ENCODE data around the gene TMBIM6. TPM values are rescaled to one million over a fixed set of nuclear protein-coding genes. Genes with fewer than 3 reads are reported as not detected.

TMBIM6 gene
- total and polyA plus RNA-seq, 9 of the 15 experiments (the other 6 are each of a cell fraction or from before 2014, with no cell fraction given): 147 to 1,288 (median 352) TPM

DNA sequence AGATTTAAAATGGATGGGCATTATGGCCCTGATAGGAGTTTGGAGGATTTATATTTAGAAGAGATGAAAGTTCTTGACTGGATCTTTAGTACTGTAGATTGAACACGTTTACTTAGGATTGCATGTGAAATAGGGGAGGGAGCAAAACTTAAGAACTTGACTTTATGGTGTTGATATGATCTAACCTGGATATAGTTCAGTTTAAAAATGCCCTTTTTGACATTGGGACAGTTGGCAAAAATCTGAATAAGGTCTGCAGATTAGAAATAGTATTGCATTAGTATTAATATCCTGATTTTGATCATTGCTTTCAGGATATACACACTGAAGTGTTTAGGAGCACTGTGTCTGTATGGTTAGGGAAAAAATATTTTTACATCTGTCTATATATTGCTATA is 9.6 kb downstream of the TMBIM6 start (continued):
- TF ChIP-seq, protein P1, sequence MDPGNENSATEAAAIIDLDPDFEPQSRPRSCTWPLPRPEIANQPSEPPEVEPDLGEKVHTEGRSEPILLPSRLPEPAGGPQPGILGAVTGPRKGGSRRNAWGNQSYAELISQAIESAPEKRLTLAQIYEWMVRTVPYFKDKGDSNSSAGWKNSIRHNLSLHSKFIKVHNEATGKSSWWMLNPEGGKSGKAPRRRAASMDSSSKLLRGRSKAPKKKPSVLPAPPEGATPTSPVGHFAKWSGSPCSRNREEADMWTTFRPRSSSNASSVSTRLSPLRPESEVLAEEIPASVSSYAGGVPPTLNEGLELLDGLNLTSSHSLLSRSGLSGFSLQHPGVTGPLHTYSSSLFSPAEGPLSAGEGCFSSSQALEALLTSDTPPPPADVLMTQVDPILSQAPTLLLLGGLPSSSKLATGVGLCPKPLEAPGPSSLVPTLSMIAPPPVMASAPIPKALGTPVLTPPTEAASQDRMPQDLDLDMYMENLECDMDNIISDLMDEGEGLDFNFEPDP (CRISPR knock-in tag; IDR thresholded peaks at IDR 0.05): no peak
- peak; percentile 64 for TF ChIP-seq POLR2H (tag; IDR thresholded peaks at IDR 0.05; ENCODE audit: low read depth)
- no peak for TF ChIP-seq TOE1 (IDR thresholded peaks at IDR 0.05; ENCODE audit: borderline replicate concordance)
- no peak for TF ChIP-seq TOE1 (CRISPR knock-in tag; IDR thresholded peaks at IDR 0.05; ENCODE audit: borderline replicate concordance, low read depth)
- TF ChIP-seq NR2C2 (CRISPR knock-in tag; IDR thresholded peaks at IDR 0.05): no peak
- TF ChIP-seq NR2C2 (tag; IDR thresholded peaks at IDR 0.05): peak; percentile 79
- peak; percentile 48; the same call in 1 of the 2 replicates for TF ChIP-seq GABPA (tag; conservative IDR thresholded peaks at IDR 0.05; ENCODE audit: low read depth)

DNA sequence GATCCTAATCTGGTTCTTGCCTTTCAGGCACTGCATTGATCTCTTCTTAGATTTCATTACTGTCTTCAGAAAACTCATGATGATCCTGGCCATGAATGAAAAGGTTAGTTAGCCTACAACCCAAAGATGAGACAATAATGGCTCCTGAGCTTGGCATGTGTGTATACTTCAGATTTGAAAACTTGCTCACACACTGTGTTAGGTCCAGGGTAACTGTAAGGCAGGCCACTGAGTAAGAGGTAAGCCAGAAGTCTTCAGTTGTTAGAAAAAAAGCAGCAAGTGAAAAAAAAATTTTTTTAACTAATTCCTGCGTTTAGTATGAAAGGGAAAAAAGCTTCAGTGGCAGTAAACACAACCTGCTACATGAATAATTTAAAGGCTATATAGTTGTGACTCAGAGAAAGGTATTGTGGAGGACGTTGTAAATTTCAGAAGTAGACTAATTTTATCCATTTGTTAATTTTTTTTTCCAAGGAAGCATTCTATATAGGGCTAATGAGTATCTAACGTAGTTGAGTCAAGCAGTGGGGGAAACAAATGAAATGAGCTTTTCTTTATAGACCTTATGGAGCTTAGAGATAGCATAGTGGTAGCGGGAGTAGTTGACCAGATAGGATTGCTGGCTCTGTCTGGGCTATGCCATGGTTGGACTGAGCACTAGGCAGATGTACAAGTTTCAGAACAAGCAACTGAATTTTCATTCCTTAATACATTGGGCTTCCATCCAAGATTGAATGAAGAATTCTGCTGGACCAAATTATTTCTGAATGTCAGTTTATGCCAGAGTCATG is 20.5 kb downstream of the TMBIM6 start:
- CTCF ChIA-PET (ENCODE audit: low intra/inter-chr PET ratio): interaction anchor here (3.3 kb wide), 1 partner anchor 77 kb away, joined by 26 read pairs; no protein-coding TSS in a partner anchor
- H3K4me2 ChIP-seq (ENCODE audit: insufficient read depth, low read length): no peak overlapping the region
- no peaks in the 10 kb centered on the region for H3K4me1 ChIP-seq (replicated peaks in 1 of 2; ENCODE audit: control insufficient read depth in 2 of 2, insufficient read depth in 2 of 2, low read length in 2 of 2)
- in situ Hi-C loops (cut with MboI) (no loop called here), intact Hi-C loops (cut with micrococcal nuclease) (no loop called here)
- no peak for DNase-seq (ENCODE audit: extremely low read depth in 1 of 4, low spot score in 3 of 4)
- no peak for FAIRE-seq
- 0 out of 2 replicates have a peak, but pooled peaks cover 4% of the 10 kb centered on the region for H4K20me1 ChIP-seq (replicated peaks; ENCODE audit: control insufficient read depth, insufficient read depth, low read length)
- no peaks in the 10 kb centered on the region for H3K79me2 ChIP-seq (ENCODE audit: control insufficient read depth, insufficient read depth, low read length)
- no peak overlapping the region for H2AFZ ChIP-seq (ENCODE audit: low read depth, low read length)
- POLR2A ChIA-PET: interaction anchor here (0.6 to 4.6 kb wide), 12 partner anchors 8 to 229 kb away, joined by 3 to 22 read pairs (median 3); partner anchors contain the start of genes BCDIN3D and TMBIM6
- TF ChIP-seq, protein P2, sequence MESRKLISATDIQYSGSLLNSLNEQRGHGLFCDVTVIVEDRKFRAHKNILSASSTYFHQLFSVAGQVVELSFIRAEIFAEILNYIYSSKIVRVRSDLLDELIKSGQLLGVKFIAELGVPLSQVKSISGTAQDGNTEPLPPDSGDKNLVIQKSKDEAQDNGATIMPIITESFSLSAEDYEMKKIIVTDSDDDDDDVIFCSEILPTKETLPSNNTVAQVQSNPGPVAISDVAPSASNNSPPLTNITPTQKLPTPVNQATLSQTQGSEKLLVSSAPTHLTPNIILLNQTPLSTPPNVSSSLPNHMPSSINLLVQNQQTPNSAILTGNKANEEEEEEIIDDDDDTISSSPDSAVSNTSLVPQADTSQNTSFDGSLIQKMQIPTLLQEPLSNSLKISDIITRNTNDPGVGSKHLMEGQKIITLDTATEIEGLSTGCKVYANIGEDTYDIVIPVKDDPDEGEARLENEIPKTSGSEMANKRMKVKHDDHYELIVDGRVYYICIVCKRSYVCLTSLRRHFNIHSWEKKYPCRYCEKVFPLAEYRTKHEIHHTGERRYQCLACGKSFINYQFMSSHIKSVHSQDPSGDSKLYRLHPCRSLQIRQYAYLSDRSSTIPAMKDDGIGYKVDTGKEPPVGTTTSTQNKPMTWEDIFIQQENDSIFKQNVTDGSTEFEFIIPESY (CRISPR knock-in tag; IDR thresholded peaks at IDR 0.05): peak; percentile 84
- TF ChIP-seq, protein P3, sequence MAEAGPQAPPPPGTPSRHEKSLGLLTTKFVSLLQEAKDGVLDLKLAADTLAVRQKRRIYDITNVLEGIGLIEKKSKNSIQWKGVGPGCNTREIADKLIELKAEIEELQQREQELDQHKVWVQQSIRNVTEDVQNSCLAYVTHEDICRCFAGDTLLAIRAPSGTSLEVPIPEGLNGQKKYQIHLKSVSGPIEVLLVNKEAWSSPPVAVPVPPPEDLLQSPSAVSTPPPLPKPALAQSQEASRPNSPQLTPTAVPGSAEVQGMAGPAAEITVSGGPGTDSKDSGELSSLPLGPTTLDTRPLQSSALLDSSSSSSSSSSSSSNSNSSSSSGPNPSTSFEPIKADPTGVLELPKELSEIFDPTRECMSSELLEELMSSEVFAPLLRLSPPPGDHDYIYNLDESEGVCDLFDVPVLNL (CRISPR knock-in tag; IDR thresholded peaks at IDR 0.05; ENCODE audit: low read depth): no peak
- peak overlapping the region in 1 of 2 experiments; percentile 11; a peak in 1 of 4 replicates for H3K9ac ChIP-seq (ENCODE audit: insufficient read depth in 1 of 2, low read depth in 2 of 2, low read length in 2 of 2)
- no TSS peak for BruUV-seq (replicated peaks)
- ATAC-seq: no peak
- no peaks in the 10 kb centered on the region for H3K9me3 ChIP-seq (replicated peaks; ENCODE audit: control insufficient read depth, insufficient read depth, low read depth, low read length)
- 80% methylated on average over 4 of the region's 4 CpGs for WGBS (ENCODE audit: insufficient coverage, low coverage, missing lambda C conversion rate)
- H3K9me1 ChIP-seq (ENCODE audit: control insufficient read depth, insufficient read depth, low read length): no peaks in the 10 kb centered on the region
- no peak overlapping the region for H3K4me3 ChIP-seq
- H3K27ac ChIP-seq (ENCODE audit: extremely low read depth, low read depth, low read length): no peak overlapping the region
- H3K27me3 ChIP-seq (ENCODE audit: control insufficient read depth in 2 of 2, insufficient read depth in 2 of 2, low read length in 2 of 2): no peaks in the 10 kb centered on the region
- H3K36me3 ChIP-seq (ENCODE audit: control insufficient read depth, insufficient read depth, low read length): peaks cover 77% of the 10 kb centered on the region

Measured in K562 (cell line).